ENCODE measurements around the gene NR5A2. TPM values are rescaled to one million over a fixed set of nuclear protein-coding genes. Genes with fewer than 3 reads are reported as not detected.

The NR5A2 gene
- polyA plus RNA-seq, 3 donors: 0.03 to 0.31 TPM; not detected in 1

- Histone ChIP-seq H3K79me2 (ENCODE audit: insufficient read depth, low read length) (no peaks in the 10 kb centered on the region), H3K36me3 (replicated peaks in 1 of 2; ENCODE audit: control insufficient read depth in 1 of 2, insufficient read depth in 2 of 2, low read length in 2 of 2) (no peaks in the 10 kb centered on the region), H3K4me2 (replicated peaks; ENCODE audit: extremely low read depth, low read length, poor library complexity, severe bottlenecking) (no peak overlapping the region), H3K27me3 (ENCODE audit: control insufficient read depth in 2 of 2, insufficient read depth in 2 of 2, low read length in 2 of 2) (peaks cover 32 to 42% of the 10 kb centered on the region in 2 donors), H3K4me3 (replicated peaks in 1 of 3; ENCODE audit: low read depth in 2 of 3, low read length in 3 of 3) (no peak overlapping the region), H4K20me1 (ENCODE audit: insufficient read depth, low read length) (no peaks in the 10 kb centered on the region), H3K9me3 (replicated peaks in 1 of 2; ENCODE audit: control insufficient read depth in 1 of 2, insufficient read depth in 1 of 2, low read length in 2 of 2) (no peaks in the 10 kb centered on the region), H3K9ac (ENCODE audit: insufficient read depth, low read length, poor library complexity, severe bottlenecking) (no peak overlapping the region), H2AFZ (ENCODE audit: insufficient read depth, low read depth, low read length, poor library complexity, severe bottlenecking) (no peak overlapping the region), H3K4me1 (ENCODE audit: control insufficient read depth in 1 of 2, insufficient read depth in 2 of 2, low read length in 2 of 2) (no peaks in the 10 kb centered on the region), H3K27ac (ENCODE audit: low read depth in 1 of 2, low read length in 2 of 2) (no peak overlapping the region)
- H3K27me3 Mint-ChIP-seq (ENCODE audit: low read depth in 3 of 3): peaks cover 35 to 42% (median 41%) of the 10 kb centered on the region in 3 donors
- intact Hi-C loops (cut with micrococcal nuclease): no loop called here
- no peak overlapping the region for H3K27ac Mint-ChIP-seq
- no peaks in the 10 kb centered on the region for H3K4me1 Mint-ChIP-seq
- H3K36me3 Mint-ChIP-seq: no peaks in the 10 kb centered on the region
- DNase-seq: no peak
- H3K4me3 Mint-ChIP-seq: no peak overlapping the region
- H3K9me3 Mint-ChIP-seq: peaks cover 0 to 2% (median 0%) of the 10 kb centered on the region in 7 donors
- WGBS (ENCODE audit: insufficient coverage): 100% methylated on average over 2 of the region's 7 CpGs
- TF ChIP-seq CTCF (IDR thresholded peaks at IDR 0.05): no peak
Observed at GRCh38 chr1:200049810-200050209, 22.3 kb downstream of the NR5A2 start.

DNA sequence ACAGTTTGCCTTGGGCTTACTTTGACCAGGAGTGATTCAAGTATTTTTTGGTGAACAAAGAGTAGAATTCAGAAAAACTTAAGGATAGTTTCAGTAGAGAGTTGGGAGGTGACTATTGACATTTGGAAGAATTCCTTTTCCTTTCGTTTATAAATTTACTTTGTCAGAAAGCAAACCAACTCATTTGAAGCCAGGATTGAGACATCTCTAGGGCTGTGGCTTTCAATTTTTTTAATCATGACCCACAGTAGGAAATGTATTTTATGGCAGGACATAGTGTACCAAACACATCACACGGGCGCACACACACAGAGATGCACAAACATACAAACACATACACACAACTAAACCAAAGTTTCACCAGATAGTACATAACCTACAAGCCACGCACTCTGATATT lies 24.1 kb downstream of the NR5A2 start:
- no peaks in the 10 kb centered on the region for H3K79me2 ChIP-seq (ENCODE audit: insufficient read depth, low read length)
- Mint-ChIP-seq H3K36me3 (no peaks in the 10 kb centered on the region), H3K9me3 (peaks cover 0 to 2% (median 0%) of the 10 kb centered on the region in 7 donors), H3K4me3 (peak overlapping the region in 1 of 2 donors; percentile 8), H3K27ac (no peak overlapping the region), H3K4me1 (no peaks in the 10 kb centered on the region), H3K27me3 (ENCODE audit: low read depth in 3 of 3) (peaks cover 27 to 32% (median 29%) of the 10 kb centered on the region in 3 donors)
- no peak overlapping the region for H3K4me2 ChIP-seq (replicated peaks; ENCODE audit: extremely low read depth, low read length, poor library complexity, severe bottlenecking)
- 100% methylated on average over 2 of the region's 4 CpGs for WGBS (ENCODE audit: insufficient coverage)
- no peak overlapping the region for H3K27ac ChIP-seq (ENCODE audit: low read depth in 1 of 2, low read length in 2 of 2)
- DNase-seq: no peak
- H3K4me1 ChIP-seq (ENCODE audit: control insufficient read depth in 1 of 2, insufficient read depth in 2 of 2, low read length in 2 of 2): no peaks in the 10 kb centered on the region
- no peak overlapping the region for H2AFZ ChIP-seq (ENCODE audit: insufficient read depth, low read depth, low read length, poor library complexity, severe bottlenecking)
- no peak for TF ChIP-seq CTCF (IDR thresholded peaks at IDR 0.05)
- intact Hi-C loops (cut with micrococcal nuclease): no loop called here
- no peaks in the 10 kb centered on the region for H4K20me1 ChIP-seq (ENCODE audit: insufficient read depth, low read length)
- no peaks in the 10 kb centered on the region for H3K9me3 ChIP-seq (replicated peaks in 1 of 2; ENCODE audit: control insufficient read depth in 1 of 2, insufficient read depth in 1 of 2, low read length in 2 of 2)
- H3K4me3 ChIP-seq (replicated peaks in 1 of 3; ENCODE audit: low read depth in 2 of 3, low read length in 3 of 3): no peak overlapping the region
- H3K27me3 ChIP-seq (ENCODE audit: control insufficient read depth in 2 of 2, insufficient read depth in 2 of 2, low read length in 2 of 2): peaks cover 17 to 24% of the 10 kb centered on the region in 2 donors
- no peaks in the 10 kb centered on the region for H3K36me3 ChIP-seq (replicated peaks in 1 of 2; ENCODE audit: control insufficient read depth in 1 of 2, insufficient read depth in 2 of 2, low read length in 2 of 2)
- H3K9ac ChIP-seq (ENCODE audit: insufficient read depth, low read length, poor library complexity, severe bottlenecking): no peak overlapping the region
